EL (cell line): ENCODE results near the gene SLC49A4.

Experiments used
- DNase-seq: peaks from one replicate; pipeline ENCODE4 v3.0.0-alpha.2; 2016

The SLC49A4 gene

GRCh38 chr3:122786066-122786465 is 8.8 kb upstream of the SLC49A4 start:
- DNase-seq = peak; percentile 72

- no peak for DNase-seq
Observed at GRCh38 chr3:122787872-122788271, 7.0 kb upstream of the SLC49A4 start.

DNA sequence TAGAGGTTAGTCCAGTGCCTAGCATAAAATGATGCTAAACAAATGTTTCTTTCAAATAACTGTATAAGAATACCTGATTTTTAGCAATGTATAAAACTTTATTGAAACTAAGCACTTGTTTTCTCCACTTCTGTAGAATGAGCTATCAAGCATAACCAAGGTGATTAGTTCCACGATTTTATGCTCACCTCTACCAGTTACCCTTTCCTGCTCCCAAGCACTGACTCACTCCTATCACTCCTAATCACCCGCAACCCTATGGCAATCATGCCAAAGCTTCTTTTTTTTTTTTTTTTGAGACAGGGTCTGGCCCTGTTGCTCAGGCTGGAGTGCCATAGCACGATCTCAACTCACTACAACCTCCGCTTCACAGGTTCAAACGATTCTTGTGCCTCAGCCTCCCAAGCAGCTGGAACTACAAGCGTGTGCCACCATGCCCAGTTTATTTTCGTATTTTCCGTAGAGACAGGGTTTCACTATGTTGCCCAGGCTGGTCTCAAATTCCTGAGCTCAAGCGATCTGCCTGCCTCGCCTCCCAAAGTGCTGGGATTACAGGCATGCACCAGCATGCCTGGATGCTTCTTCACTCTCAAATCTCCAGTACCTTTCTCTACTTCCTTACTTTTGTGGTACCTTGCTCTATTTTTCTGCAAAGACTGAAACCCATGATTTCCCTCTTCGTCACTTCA is 5.1 kb upstream of the SLC49A4 start:
- DNase-seq = no peak

GRCh38 chr3:122793568-122794416 is 1.1 kb upstream of the SLC49A4 start, which contains the start of gene HSPBAP1:
HSPBAP1 (minus strand) TSS chr3:122793831; CDS start chr3:122793680, 151 bp downstream.
- peak; percentile 91 for DNase-seq

DNA sequence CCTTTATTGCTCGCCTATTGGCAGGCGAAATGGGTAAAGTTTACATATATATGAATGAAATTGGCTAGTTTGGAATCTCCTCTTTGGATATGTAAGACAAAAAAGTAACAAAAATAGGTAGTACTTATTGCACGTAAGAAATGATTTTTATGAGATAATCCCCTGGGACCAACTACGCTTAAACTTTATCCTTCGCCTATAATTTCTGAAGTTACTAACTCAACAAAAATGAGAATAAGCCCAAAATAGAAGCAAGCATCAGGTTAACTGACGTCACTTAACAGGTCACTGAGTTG is 438 bp upstream of the SLC49A4 start:
- no peak for DNase-seq

DNA sequence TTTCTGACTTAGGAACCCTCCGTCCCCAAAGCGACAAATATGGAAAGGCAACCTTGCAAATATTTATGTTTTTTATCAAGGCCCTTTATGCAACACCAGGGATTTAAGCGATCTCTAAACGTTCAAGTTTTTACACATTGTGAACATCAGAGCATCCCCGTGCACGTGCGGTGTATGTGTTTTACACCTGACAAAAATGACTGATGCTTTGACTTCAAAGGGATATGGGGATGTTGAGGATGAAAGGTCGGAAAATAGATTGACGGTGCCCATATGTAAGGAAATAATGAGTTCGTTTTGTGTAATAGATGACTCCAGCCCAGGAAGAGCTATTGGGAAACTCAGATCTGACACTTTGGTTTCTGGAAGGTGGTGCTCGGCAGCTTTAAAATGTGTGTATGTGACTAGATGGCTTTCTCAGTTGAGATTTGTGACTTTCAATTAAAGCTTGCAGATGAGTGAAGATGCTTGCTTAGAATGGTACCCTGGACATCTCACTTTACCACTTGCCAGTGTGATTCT is 866 bp downstream of the SLC49A4 start:
- no peak for DNase-seq

DNA sequence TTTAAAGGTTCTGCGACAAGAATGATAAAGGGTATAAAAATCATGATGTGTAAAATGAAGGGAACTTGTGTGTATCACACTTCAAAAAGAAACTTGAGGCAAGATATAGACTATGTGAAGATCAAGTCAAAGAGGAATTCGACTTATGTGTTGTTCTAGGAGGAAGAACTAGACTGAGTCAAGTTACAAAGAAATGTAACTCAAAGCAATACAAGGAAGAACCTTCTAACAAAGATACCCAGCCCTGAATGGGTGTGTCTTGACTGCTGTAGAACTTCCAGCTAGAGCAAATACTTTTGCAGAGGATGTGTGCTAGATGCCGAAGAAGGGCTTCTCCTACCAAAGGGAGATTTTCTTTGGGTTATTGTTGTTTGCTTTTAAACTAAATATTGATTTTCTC is 2.4 kb downstream of the SLC49A4 start:
- DNase-seq = no peak

GRCh38 chr3:122799322-122799721 is 4.5 kb downstream of the SLC49A4 start:
- DNase-seq = no peak

GRCh38 chr3:122800031-122800430 is 5.2 kb downstream of the SLC49A4 start:
- DNase-seq = no peak

- DNase-seq = no peak
Observed at GRCh38 chr3:122800706-122801237, 5.9 kb downstream of the SLC49A4 start.

GRCh38 chr3:122802323-122802722 is 7.5 kb downstream of the SLC49A4 start:
- no peak for DNase-seq

DNA sequence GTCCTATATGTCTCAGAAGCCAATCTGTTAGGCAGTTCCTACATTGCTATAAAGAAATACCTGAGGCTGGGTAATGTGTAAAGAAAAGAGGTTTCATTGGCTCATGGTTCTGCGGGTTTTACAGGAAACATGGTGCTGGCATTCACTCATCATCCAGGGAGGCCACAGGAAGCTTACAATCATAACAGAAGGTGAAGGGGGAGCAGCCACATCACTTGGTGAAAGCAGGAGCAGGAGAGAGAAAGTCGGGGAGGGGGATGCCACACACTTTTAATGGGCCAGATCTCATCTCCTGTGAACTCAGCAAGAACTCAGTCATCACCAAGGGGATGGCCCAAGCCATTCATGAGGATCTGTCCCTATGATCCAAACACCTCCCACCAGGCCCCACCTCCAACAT is 9.1 kb downstream of the SLC49A4 start:
- no peak for DNase-seq

GRCh38 chr3:122810734-122811133 is 15.9 kb downstream of the SLC49A4 start:
- no peak for DNase-seq

- no peak for DNase-seq
Observed at GRCh38 chr3:122816587-122816986, 21.7 kb downstream of the SLC49A4 start.

DNA sequence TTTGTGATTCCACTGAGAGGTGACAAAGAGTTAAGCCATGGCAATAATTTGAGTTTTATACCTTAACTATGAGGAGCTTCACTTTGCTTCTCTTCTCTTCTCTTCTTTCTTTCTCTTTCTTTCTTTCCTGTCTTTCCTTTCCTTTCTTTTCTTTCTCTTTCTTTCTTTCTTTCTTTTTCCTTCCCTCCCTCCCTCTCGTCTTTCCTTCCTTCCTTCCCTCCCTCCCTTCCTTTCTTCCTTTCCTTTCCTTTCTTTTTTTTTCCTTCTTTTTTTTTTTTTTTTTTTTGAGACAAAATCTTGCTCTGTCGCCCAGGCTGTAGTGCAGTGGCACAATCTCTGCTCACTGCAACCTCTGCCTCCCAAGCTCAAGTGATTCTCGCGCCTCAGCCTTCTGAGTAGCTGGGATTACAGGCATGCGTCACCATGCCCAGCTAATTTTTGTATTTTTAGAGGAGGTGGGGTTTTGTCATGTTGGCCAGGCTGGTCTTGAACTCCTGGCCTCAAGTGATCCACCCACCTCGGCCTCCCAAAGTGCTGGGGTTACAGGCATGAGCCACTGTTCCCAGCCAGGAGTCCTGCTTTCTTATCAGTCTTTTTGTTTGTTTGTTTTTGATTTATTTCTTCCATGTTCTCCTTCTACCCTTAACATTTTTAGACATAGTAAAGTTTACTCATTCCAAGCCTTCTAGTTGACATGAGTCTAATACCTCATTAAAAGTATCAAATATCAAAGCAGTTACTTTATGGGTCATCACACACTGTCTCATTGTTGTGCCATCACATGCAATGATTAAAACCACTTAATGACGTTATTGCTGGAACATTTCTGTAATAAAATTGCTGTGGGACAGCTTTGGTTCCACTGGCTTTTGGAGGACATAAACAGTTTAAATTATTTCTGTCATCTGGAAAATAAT is 29.9 kb downstream of the SLC49A4 start:
- peak; percentile 57 for DNase-seq

GRCh38 chr3:122825460-122825859 is 30.6 kb downstream of the SLC49A4 start:
- DNase-seq = no peak

- no peak for DNase-seq
Observed at GRCh38 chr3:122826278-122826677, 31.4 kb downstream of the SLC49A4 start.

DNA sequence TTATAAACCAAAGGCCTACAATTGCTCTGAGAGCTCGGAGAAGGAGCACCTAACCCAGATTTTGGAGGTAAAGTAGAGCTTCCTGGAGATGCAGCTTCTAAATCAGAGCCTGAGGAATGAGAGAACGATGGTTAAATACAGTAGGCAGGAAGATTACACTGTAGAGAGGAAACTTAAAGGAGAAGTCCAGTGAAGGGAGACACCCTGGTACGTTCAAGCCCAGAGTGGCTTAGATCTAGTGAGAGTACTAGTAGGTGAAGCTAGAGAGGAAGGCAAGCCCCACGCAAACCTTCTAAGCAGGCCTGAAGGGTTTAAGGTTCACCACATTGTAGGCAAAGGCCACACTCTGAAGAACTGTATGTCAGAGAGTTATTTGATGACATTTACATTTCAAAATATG is 33.4 kb downstream of the SLC49A4 start:
- DNase-seq = no peak

DNA sequence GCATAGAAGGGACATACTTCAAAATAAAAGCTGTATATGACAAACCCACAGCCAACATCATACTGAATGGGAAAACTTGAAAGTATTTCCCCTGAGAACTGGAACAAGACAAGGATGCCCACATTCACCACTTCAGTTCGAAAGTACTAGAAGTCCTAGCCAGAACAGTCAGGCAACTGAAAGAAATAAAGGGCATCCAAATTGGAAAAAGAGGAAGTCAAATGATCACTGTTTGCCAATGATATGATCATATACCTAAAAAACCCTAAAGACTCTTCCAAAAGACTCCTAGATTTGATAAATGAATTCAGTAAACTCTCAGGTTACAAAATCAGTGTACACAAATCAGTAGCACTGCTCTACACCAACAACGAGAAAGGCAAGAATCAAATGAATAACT is 40.7 kb downstream of the SLC49A4 start:
- no peak for DNase-seq

DNA sequence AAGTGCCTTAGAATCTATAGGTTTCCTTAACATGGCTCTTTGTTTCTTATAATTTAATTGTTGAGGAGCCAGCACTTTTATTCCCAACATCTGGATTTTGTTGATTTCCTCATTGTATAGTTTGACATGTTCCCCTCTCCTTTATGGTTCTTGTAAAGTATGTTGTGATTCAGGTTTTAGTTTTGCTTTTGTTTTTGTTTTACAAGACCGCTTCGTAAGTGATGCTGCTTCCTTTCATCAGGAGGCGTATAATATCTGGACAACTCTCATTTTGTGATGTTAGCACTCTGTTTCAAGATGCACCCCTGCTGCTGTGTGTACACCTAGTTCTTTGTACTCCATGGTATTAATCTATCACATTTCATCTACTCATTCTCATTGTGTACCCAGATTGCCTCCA is 48.7 kb downstream of the SLC49A4 start:
- DNase-seq = no peak

DNA sequence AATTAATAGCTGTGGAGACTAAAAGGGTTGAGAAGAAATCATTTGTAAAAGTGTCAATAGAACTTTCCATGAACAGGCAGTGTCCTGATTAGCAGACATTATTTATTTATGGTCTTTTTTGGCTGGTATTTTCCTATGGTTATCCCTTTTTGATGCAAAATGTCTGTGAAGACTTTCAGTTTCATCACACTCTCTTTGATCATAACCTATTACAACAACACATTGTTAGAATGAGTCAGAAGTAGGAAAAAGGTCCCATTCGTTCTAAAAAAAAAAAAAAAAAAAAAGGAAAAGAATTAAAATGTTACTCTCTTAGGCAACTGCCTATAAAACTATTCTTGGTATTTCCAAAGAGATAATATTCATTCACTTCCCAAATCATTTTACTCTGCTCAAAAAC is 62.1 kb downstream of the SLC49A4 start:
- peak; percentile 5 for DNase-seq

DNA sequence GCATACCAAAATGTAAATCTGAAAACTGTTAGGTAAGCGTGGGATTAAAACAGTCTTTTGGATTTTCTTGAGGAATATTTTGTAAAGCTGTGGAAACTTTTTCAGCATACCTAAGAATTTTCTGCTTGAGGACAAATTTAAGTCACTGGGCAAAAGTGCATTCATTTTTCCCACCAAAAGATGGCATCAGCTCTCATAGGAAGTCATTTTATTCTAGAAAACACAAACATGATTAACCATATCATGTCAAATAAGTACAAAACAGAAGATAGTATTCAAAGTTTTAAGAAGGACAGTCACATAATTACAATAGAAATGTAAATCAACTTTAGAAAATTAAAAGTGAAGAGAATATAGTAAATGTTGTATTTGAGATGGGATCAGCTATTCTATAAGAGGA is 63.5 kb downstream of the SLC49A4 start:
- no peak for DNase-seq
